PC-9 (cell line): ENCODE data around the gene JARID2. TPM values are rescaled to one million over a fixed set of nuclear protein-coding genes. Genes with fewer than 3 reads are reported as not detected.

Source experiments
- BruUV-seq: library from RNA; stranded (reverse); fragments of 400-500 nt; replicated peaks from 2 replicates; lab custom pipeline; 2021; lab: Mats Ljungman, UMichigan
- CTCF ChIA-PET: fragments of 300-600 bp; sonication (Branson Sonifier 250); formaldehyde crosslinking; loops from one replicate; lab custom pipeline; 2022; ENCODE audit warnings: antibody characterized with exemption; lab: Charles Lee
- POLR2A ChIA-PET: fragments of 300-600 bp; sonication (Branson Sonifier 250); formaldehyde crosslinking; loops from one replicate; lab custom pipeline; 2022; ENCODE audit warnings: antibody characterized with exemption; ENCODE audit not compliant: unreplicated experiment; lab: Charles Lee
- DNase-seq, 2 experiments: peaks; one replicate each; pipeline versions ENCODE4 v3.0.0 to v3.0.0-alpha.2; 2015 to 2022; ENCODE audit warnings: mixed read lengths in 1 of 2
- H2AFZ ChIP-seq: fragments of 200-600 bp; sonication (generic); 2 replicates; pipeline ENCODE4 v1.8.1; 2017; ENCODE audit warnings: antibody characterized with exemption
- H3F3A ChIP-seq: fragments of 200-600 bp; sonication (generic); 2 replicates; pipeline ENCODE4 v1.8.1; 2017; ENCODE audit warnings: antibody characterized with exemption, mild to moderate bottlenecking, low read depth; ENCODE audit not compliant: insufficient read depth
- H3K27ac ChIP-seq: fragments of 200-600 bp; sonication (generic); 2 replicates; pipeline ENCODE4 v1.6.1; 2016; ENCODE audit warnings: mixed run types
- H3K27me3 ChIP-seq: fragments of 200-600 bp; sonication (generic); 2 replicates; pipeline ENCODE4 v1.6.1; 2016; ENCODE audit warnings: low read depth, mixed run types; ENCODE audit not compliant: insufficient read depth
- H3K36me3 ChIP-seq: fragments of 200-600 bp; sonication (generic); 2 replicates; pipeline ENCODE4 v1.6.1; 2016; ENCODE audit warnings: low read depth, mixed run types
- H3K4me1 ChIP-seq: fragments of 200-600 bp; sonication (generic); replicated peaks from 2 replicates; pipeline ENCODE4 v1.6.1; 2016; ENCODE audit warnings: mixed run types; ENCODE audit not compliant: insufficient read depth
- H3K4me2 ChIP-seq: fragments of 200-600 bp; sonication (generic); 2 replicates; pipeline ENCODE4 v1.6.1; 2017; ENCODE audit warnings: mixed run types
- H3K4me3 ChIP-seq: fragments of 200-600 bp; sonication (generic); 2 replicates; pipeline ENCODE4 v1.6.1; 2016; ENCODE audit warnings: mixed run types
- H3K79me2 ChIP-seq: fragments of 200-600 bp; sonication (generic); 2 replicates; pipeline ENCODE4 v1.6.1; 2017; ENCODE audit warnings: low read depth, mixed run types
- H3K9me2 ChIP-seq: fragments of 200-600 bp; sonication (generic); 2 replicates; pipeline ENCODE4 v1.8.1; 2017; ENCODE audit warnings: mild to moderate bottlenecking; ENCODE audit not compliant: insufficient read depth
- H3K9me3 ChIP-seq: fragments of 200-600 bp; sonication (generic); 2 replicates; pipeline ENCODE4 v1.8.1; 2016; ENCODE audit warnings: low read depth; ENCODE audit not compliant: insufficient read depth
- H4K20me1 ChIP-seq: fragments of 200-600 bp; sonication (generic); 2 replicates; pipeline ENCODE4 v1.8.1; 2017; ENCODE audit not compliant: insufficient read depth
- EZH2 ChIP-seq: fragments of 200-600 bp; sonication (generic); IDR thresholded peaks from 2 replicates; pipeline ENCODE4 v1.8.0; 2017; ENCODE audit warnings: antibody characterized with exemption, low read depth
- intact Hi-C: fragments of 100-400 bp; cut with micrococcal nuclease; formaldehyde crosslinking; loops from one replicate; pipeline ENCODE4 v1.10.0; 2022; ENCODE audit not compliant: unreplicated experiment
- total RNA-seq: library from RNA; stranded (reverse); gene quantifications from 2 replicates; pipeline ENCODE4 v1.2.3, GENCODE V29; 2021
- TF ChIP-seq, protein P1 (sequence below): fragments of 200-600 bp; sonication (generic); conservative IDR thresholded peaks from 2 replicates; pipeline ENCODE4 v1.6.1; 2017; ENCODE audit warnings: mixed run types, antibody characterized with exemption, mild to moderate bottlenecking, moderate library complexity

Gene JARID2
- total RNA-seq, 1 experiment from 2014 or later = 35.0 TPM

DNA sequence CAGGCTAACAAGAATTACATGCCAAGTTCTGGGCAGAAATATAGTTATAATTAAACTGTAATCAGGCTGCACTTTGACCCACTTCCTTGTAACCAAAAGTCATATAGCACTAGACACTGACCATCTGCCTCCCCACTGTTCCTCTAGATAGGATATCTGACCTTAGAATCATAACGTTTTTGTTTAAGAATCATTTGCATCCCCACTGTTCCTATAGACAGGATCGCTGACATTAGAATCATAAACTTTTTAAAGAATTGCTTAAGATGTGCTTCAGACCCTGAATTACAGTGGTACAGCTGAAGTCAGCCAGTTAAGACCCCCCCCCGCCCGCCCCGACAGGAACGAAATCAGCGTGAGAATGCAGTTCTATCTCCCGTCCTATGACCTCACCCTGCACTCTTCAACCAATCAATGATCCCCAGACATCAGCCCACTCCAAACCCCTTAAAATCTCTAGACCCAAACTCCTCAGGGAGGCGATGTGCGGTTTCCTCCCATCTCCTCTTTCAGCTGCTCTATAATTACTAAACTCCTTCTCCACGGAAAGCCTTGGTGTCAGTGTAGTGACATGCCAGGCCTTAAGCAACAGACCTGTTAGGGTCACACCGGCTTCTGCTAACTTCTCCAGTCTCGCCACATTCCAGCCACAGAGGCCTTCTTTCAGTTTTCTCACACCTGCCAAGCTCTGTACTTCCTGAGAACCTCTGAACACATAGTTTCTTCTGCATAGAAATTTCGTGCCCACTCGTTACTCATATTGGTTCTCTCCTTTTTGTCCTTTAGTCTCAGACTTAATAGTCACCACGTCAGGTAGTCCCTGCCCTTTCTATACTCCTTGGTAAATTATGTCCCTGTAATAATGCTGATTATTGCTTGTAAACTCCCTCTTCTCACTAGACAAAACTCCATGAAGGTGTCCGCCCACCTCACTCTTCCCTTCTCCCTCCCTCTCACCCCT, 323.4 kb downstream of the JARID2 start:
- H3K4me2 ChIP-seq = no peak overlapping the region
- no peak for DNase-seq
- ChIA-PET CTCF (no interaction called here), POLR2A (no interaction called here)
- H3K4me3 ChIP-seq = no peak overlapping the region
- TF ChIP-seq, protein P1, sequence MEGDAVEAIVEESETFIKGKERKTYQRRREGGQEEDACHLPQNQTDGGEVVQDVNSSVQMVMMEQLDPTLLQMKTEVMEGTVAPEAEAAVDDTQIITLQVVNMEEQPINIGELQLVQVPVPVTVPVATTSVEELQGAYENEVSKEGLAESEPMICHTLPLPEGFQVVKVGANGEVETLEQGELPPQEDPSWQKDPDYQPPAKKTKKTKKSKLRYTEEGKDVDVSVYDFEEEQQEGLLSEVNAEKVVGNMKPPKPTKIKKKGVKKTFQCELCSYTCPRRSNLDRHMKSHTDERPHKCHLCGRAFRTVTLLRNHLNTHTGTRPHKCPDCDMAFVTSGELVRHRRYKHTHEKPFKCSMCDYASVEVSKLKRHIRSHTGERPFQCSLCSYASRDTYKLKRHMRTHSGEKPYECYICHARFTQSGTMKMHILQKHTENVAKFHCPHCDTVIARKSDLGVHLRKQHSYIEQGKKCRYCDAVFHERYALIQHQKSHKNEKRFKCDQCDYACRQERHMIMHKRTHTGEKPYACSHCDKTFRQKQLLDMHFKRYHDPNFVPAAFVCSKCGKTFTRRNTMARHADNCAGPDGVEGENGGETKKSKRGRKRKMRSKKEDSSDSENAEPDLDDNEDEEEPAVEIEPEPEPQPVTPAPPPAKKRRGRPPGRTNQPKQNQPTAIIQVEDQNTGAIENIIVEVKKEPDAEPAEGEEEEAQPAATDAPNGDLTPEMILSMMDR = no peak
- no peak for TF ChIP-seq EZH2
- no peak overlapping the region for H2AFZ ChIP-seq
- H3K4me1 ChIP-seq = no peaks in the 10 kb centered on the region
- H3K27ac ChIP-seq = no peak overlapping the region
- no peaks in the 10 kb centered on the region for H3K79me2 ChIP-seq
- H3K9me3 ChIP-seq = no peaks in the 10 kb centered on the region
- no peaks in the 10 kb centered on the region for H3K27me3 ChIP-seq
- intact Hi-C loops = no loop called here
- no peaks in the 10 kb centered on the region for H4K20me1 ChIP-seq
- H3K36me3 ChIP-seq = no peaks in the 10 kb centered on the region
- no TSS peak for BruUV-seq
- H3F3A ChIP-seq = no peaks in the 10 kb centered on the region; the same call in 1 of the 2 replicates
- H3K9me2 ChIP-seq = no peaks in the 10 kb centered on the region

DNA sequence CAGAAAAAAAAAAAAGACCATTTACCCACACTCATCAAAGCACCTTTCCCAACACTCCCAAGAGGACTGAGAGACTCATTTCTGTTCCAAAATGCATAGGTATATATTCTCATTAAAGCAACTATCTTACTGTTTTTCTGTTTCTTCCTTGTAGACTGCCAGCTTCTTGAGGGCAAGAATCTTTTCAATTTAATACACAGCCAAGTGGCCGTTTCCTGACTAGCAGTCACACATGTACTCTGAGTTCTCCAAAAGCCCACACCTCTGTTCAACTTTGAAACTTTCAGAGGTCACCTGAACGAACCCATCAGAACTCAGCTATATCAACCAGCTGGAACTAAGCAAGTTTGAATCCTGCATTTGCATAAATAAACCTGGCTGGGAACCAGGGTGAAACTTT, 324.3 kb downstream of the JARID2 start:
- Histone ChIP-seq H3K27me3 (no peaks in the 10 kb centered on the region), H3K9me3 (no peaks in the 10 kb centered on the region), H3K4me3 (no peak overlapping the region), H3K79me2 (no peaks in the 10 kb centered on the region), H3K4me2 (no peak overlapping the region), H3F3A (no peaks in the 10 kb centered on the region; the same call in 1 of the 2 replicates), H3K4me1 (no peaks in the 10 kb centered on the region), H3K9me2 (no peaks in the 10 kb centered on the region), H4K20me1 (no peaks in the 10 kb centered on the region), H3K27ac (no peak overlapping the region), H2AFZ (no peak overlapping the region), H3K36me3 (no peaks in the 10 kb centered on the region)
- ChIA-PET CTCF (no interaction called here), POLR2A (no interaction called here)
- intact Hi-C loops = no loop called here
- DNase-seq = no peak
- TF ChIP-seq EZH2 = no peak
- TF ChIP-seq, protein P1 = no peak
- no TSS peak for BruUV-seq
